DMS79 (cell line): ENCODE data around the gene LTBP3.

Experiments used
- DNase-seq: peaks from one replicate; lab custom pipeline; 2025; lab: John Stamatoyannopoulos, UW

The LTBP3 gene

GRCh38 chr11:65585396-65586246 lies 27.5 kb upstream of the LTBP3 start:
- DNase-seq = no peak

- no peak for DNase-seq
Observed at GRCh38 chr11:65584723-65585171, 26.6 kb upstream of the LTBP3 start.

DNA sequence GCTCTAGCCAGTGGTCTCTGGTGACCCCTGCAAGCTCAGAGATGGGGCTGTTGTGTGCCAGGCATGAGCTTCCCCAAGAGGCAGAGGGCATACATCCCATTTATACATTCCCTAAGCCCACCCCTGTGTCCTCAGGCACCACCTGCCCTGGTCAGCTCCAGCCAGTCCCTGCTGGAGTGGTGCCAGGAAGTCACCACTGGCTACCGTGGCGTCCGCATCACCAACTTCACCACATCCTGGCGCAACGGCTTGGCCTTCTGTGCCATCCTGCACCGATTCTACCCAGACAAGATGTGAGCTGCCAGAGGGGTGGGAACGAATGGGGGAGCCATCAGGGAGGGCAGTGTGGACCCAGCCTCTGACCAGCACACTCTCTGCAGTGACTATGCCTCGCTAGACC lies 25.9 kb upstream of the LTBP3 start:
- no peak for DNase-seq

DNA sequence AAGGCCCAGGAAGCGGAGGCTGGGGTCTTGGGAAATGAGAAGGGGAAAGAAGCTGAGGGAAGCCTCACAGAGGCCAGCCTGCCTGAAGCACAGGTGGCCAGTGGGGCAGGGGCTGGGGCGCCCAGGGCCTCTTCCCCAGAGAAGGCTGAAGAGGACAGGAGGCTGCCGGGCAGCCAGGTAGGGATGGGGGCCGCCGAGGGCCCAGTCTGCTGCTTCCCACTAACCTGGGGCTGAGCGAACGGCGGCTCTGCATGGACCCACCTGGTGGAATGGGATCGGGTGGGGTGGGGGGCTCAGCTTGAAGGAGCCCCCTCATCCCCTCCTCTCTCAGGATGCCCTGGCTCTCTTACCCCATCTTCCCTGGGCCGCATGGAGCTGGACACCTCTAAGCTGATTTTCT lies 25.4 kb upstream of the LTBP3 start:
- DNase-seq = no peak

DNA sequence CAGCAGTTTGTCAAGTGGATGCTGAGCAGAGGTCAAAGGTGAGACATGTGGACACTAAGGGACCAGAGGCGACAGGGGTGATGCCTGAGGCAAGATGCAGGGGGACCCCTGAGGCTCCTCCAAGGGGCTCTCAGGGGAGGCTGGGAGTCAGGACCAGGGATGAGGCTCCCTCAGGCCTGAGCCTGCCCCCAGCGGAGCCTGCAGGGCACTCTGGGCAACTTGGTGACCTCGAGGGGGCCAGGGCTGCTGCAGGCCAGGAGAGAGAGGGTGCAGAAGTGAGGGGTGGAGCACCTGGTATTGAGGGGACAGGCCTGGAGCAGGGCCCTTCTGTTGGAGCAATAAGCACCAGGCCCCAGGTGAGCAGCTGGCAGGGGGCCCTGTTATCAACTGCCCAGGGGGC lies 23.8 kb upstream of the LTBP3 start:
- no peak for DNase-seq

DNA sequence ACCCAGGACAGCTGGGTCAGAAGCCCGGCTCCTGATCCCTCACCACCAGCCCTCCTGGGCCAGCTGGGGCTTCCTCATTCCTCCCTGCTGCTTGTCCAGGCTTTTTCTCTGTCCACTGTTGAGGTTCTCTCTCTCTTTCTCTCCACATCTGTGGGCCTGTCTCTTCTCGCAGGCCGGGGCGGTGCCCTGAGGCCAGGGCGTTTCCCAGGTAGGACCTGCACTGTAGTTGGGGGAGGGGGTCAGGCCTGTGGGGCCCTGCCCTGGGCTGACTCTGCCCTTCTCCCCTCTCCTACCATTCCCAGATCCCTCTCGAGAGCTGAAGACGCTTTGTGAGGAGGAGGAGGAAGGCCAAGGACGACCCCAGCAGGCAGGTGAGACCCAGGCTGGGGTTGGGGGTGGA lies 22.6 kb upstream of the LTBP3 start:
- no peak for DNase-seq

DNA sequence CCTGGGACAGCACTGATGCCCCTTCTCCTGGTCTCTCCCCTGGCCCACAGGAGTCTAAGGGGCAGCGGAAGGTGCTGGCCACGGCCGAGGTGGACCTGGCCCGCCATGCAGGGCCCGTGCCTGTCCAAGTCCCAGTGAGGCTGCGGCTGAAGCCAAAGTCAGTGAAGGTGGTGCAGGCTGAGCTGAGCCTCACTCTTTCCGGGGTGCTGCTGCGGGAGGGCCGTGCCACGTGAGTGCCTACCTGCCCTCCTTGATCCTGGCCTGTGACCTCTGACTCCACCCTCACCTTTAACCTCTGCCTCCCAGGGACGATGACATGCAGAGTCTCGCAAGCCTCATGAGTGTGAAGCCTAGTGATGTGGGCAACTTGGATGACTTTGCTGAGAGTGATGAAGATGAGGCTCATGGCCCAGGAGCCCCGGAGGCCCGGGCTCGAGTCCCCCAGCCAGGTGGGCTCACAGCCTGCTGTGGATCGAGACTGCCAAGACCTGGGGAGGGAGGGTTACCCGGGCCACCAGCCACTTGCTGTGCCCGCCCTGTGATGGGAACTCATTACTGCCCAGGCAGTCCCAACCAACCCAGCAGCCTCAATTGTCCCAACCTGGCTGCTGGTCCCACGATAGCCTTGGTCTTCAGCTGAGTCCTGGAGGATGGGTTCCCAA lies 22.0 kb upstream of the LTBP3 start:
- no peak for DNase-seq

GRCh38 chr11:65579291-65579690 lies 21.1 kb upstream of the LTBP3 start:
- no peak for DNase-seq

- DNase-seq = no peak
Observed at GRCh38 chr11:65578667-65579066, 20.5 kb upstream of the LTBP3 start.

DNA sequence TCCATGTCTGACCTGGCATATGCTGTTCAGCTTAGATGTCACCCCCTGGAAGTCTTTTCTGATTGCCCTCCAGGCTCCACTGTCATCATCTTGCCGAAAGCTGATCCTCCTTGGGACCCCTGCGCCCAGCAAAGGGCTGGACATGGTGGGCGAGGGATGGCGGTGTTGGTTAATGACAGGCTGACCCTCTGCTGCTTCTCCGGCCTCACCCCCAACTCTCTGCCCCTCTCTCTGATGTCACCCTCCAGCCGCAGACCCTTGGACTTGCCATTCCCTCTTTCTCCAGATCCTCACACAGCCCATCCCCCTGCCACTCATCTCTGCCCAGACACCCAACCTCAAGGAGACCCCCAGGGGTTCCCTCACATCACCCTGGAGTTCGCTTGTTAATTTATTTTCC lies 20.0 kb upstream of the LTBP3 start:
- no peak for DNase-seq

- DNase-seq = no peak
Observed at GRCh38 chr11:65577756-65578109, 19.6 kb upstream of the LTBP3 start.

- no peak for DNase-seq
Observed at GRCh38 chr11:65576867-65577755, 19.0 kb upstream of the LTBP3 start.

DNA sequence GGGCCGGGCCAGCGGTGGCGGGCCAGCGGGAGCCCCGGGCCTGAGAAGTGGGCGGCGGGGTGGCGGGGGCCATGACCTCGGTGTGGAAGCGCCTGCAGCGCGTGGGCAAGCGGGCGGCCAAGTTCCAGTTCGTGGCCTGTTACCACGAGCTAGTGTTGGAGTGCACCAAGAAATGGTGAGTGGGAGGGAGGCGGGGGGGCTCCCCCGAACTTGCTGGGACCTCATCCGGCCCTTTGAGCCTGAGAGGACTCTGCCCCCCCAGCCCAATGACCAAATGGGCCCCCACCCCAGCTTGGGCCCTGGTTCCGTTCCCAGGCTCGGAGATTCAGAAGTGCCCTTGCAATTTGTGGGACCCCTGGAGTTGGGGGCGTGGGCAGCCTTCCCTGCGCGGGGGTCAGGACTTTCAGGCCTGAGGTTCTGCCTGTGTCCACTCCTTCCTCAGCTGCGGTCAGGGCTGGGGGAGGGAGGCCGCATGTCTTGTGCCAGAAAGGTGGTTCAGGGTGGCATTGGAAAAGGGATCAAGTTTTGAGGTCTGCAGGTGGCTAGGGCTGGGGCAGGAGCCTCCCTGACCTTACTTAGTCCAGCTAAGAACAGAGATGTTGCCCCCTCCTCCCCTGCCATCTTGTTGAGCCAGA lies 18.2 kb upstream of the LTBP3 start:
- DNase-seq = no peak

- DNase-seq = no peak
Observed at GRCh38 chr11:65575568-65576231, 17.5 kb upstream of the LTBP3 start, which contains the start of gene EHBP1L1. Gene EHBP1L1, plus strand, starts transcription at chr11:65576053. Its CDS starts 250 bp downstream, at chr11:65576303.

DNA sequence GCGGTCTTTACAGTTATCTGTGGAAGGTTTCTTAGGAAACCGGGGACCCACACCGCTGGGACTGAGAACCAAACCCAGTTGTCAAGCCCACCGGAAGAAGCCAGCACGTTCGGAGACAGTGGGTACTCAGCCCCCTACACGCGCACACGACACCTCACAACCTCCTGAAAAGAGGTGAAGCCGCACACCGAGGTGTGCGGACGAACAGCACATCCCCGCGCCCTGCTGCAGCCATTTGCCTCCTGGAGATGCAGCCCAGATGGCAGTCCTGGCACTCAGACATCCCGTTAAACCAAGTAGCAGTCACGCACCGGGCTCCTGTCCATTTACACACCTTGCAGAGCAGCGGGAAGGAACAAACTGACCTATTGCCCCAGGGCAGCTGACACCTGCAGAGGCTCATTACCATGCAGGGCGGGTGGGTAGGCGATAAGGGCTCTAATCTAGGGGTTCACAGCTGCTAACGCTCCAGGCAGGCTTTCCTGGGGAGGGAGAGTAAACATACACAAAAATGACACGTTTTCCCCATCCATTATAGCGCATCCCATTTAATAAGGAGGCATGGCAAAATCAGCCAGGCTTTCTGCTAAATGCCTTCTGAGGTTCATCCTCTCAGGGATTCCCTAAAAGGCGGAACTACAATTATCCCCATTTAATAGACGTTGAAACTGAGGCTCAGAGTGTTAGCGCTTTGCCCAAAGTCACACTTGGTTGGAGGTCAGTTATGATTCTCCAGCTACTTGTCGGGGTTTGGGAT lies 16.8 kb upstream of the LTBP3 start:
- DNase-seq = no peak

GRCh38 chr11:65574109-65574810 lies 16.1 kb upstream of the LTBP3 start:
- peak; percentile 35 for DNase-seq

- DNase-seq = no peak
Observed at GRCh38 chr11:65573391-65574079, 15.4 kb upstream of the LTBP3 start.

DNA sequence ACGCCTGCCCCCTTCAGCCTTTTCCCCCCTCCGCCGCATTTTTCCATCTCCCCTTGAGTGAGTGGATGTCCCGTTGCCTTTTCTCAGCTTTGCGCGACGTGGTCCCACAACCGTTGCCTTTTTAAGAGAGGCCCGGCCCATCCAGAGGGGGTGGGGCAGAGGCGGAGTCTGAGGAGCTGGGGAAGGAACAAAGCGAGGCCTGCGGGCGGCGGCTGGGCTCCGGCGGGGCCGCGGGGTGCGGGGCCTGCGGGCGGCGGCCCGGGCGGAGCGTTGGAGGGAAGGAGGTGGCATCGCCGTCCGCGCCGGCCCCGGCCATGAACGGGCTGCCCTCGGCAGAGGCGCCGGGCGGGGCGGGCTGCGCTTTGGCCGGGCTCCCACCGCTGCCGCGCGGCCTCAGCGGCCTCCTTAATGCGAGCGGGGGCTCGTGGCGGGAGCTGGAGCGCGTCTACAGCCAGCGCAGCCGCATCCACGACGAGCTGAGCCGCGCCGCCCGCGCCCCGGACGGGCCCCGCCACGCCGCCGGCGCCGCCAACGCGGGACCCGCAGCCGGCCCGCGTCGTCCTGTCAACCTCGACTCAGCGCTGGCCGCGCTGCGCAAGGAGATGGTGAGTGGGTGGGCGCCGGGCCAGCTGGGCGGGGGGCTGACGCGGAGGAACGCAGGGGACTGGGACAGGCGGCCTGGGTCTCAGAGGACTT lies 14.3 kb upstream of the LTBP3 start, which contains the start of gene FAM89B:
Gene FAM89B, plus strand, starts transcription at position 183 of the 696 bp plus-strand sequence. Its CDS starts 132 bp downstream, at position 315.
- peak; percentile 40 for DNase-seq

DNA sequence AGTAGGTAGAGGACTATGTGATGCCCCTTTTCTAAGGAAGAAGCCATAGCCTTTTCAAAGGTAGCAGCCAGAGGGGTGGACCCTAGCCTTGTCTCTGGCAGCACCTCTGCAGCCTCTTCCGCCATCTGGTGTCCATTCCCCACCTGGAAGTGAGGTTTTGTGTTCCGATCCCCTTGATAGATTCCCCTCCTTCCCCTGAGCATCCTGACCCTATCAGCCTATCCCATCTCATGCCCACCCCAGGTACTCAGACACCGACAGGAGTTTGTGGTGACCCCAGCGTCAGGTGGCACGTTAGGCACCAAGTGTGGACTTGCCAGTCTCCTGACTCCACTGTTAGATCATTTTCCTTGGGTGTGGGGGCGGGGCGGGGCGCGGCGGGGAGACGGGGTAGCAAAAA lies 13.8 kb upstream of the LTBP3 start:
- DNase-seq = peak; percentile 50
